Activated B cell treated with CpG ODN at 0.5 μM for 24 hours (primary cell): Measurements from ENCODE around the gene THSD7A. TPM values are rescaled to one million over a fixed set of nuclear protein-coding genes. Genes with fewer than 3 reads are reported as not detected.

Source experiments
- ATAC-seq: fragments of 200-7000 bp; cut with Tn5 transposase; one replicate; pipeline ENCODE4 v1.10.0; 2021; ENCODE audit warnings: low read depth, mild to moderate bottlenecking, moderate library complexity
- CTCF ChIA-PET: fragments of 350-600 bp; sonication (Branson Sonifier 250); formaldehyde crosslinking; loops from one replicate; lab custom pipeline; 2021; ENCODE audit warnings: antibody characterized with exemption; lab: Charles Lee
- POLR2A ChIA-PET: fragments of 350-600 bp; sonication (Branson Sonifier 250); formaldehyde crosslinking; loops from one replicate; lab custom pipeline; 2021; ENCODE audit warnings: antibody characterized with exemption; lab: Charles Lee
- DNase-seq: peaks from one replicate; pipeline ENCODE4 v3.0.0; 2022
- H3K27ac Mint-ChIP-seq: one replicate; pipeline ENCODE4 v1.8.0; 2020; ENCODE audit warnings: mixed read lengths
- H3K27me3 Mint-ChIP-seq: one replicate; pipeline ENCODE4 v1.8.0; 2021; ENCODE audit warnings: mixed read lengths
- H3K36me3 Mint-ChIP-seq: one replicate; pipeline ENCODE4 v1.8.0; 2021; ENCODE audit warnings: low read depth, mixed read lengths
- H3K4me1 Mint-ChIP-seq: one replicate; pipeline ENCODE4 v1.8.0; 2021; ENCODE audit warnings: mixed read lengths
- H3K4me3 Mint-ChIP-seq: one replicate; pipeline ENCODE4 v1.8.0; 2020; ENCODE audit warnings: mild to moderate bottlenecking, mixed read lengths
- H3K9me3 Mint-ChIP-seq: one replicate; pipeline ENCODE4 v1.8.0; 2020; ENCODE audit warnings: mixed read lengths
- CTCF ChIP-seq: fragments of 200-600 bp; IDR thresholded peaks from one replicate; pipeline ENCODE4 v1.8.0; 2022; ENCODE audit warnings: antibody characterized with exemption, mild to moderate bottlenecking
- intact Hi-C: fragments of 100-400 bp; cut with micrococcal nuclease; formaldehyde crosslinking; loops from one replicate; pipeline ENCODE4 v1.15.1; 2024
- total RNA-seq: library from RNA; stranded (reverse); gene quantifications from 2 replicates; pipeline ENCODE4 v1.2.3, GENCODE V29; 2022

The THSD7A gene
- total RNA-seq, 1 donor from 2014 or later: not detected

- Mint-ChIP-seq H3K4me1 (no peaks in the 10 kb centered on the region), H3K4me3 (no peak overlapping the region), H3K27ac (no peak overlapping the region), H3K27me3 (no peaks in the 10 kb centered on the region), H3K9me3 (no peaks in the 10 kb centered on the region), H3K36me3 (no peaks in the 10 kb centered on the region)
- ChIA-PET CTCF (no interaction called here), POLR2A (no interaction called here)
- intact Hi-C loops: no loop called here
- DNase-seq (no peak), ATAC-seq (no peak)
- TF ChIP-seq CTCF: no peak
Measured at GRCh38 chr7:11605749-11606148, 226.2 kb downstream of the THSD7A start.

GRCh38 chr7:11604505-11604904 lies 227.5 kb downstream of the THSD7A start:
- H3K27ac Mint-ChIP-seq: no peak overlapping the region
- no peak for TF ChIP-seq CTCF
- H3K27me3 Mint-ChIP-seq: no peaks in the 10 kb centered on the region
- H3K4me1 Mint-ChIP-seq: no peaks in the 10 kb centered on the region
- no peaks in the 10 kb centered on the region for H3K36me3 Mint-ChIP-seq
- POLR2A ChIA-PET: no interaction called here
- ATAC-seq (no peak), DNase-seq (no peak)
- intact Hi-C loops: no loop called here
- no peaks in the 10 kb centered on the region for H3K9me3 Mint-ChIP-seq
- no peak overlapping the region for H3K4me3 Mint-ChIP-seq
- CTCF ChIA-PET: no interaction called here

- no peak for ATAC-seq
- ChIA-PET POLR2A (no interaction called here), CTCF (no interaction called here)
- no peak for TF ChIP-seq CTCF
- H3K36me3 Mint-ChIP-seq: no peaks in the 10 kb centered on the region
- intact Hi-C loops: no loop called here
- H3K27me3 Mint-ChIP-seq: no peaks in the 10 kb centered on the region
- H3K4me1 Mint-ChIP-seq: no peaks in the 10 kb centered on the region
- no peaks in the 10 kb centered on the region for H3K9me3 Mint-ChIP-seq
- H3K4me3 Mint-ChIP-seq: no peak overlapping the region
- no peak overlapping the region for H3K27ac Mint-ChIP-seq
- no peak for DNase-seq
Measured at GRCh38 chr7:11601761-11602160, 230.2 kb downstream of the THSD7A start.

GRCh38 chr7:11593322-11593721 lies 238.7 kb downstream of the THSD7A start:
- H3K4me1 Mint-ChIP-seq: no peaks in the 10 kb centered on the region
- ATAC-seq (no peak), DNase-seq (no peak)
- no peaks in the 10 kb centered on the region for H3K9me3 Mint-ChIP-seq
- H3K27me3 Mint-ChIP-seq: no peaks in the 10 kb centered on the region
- intact Hi-C loops: no loop called here
- H3K4me3 Mint-ChIP-seq: no peak overlapping the region
- no peak for TF ChIP-seq CTCF
- ChIA-PET POLR2A (no interaction called here), CTCF (no interaction called here)
- no peak overlapping the region for H3K27ac Mint-ChIP-seq
- no peaks in the 10 kb centered on the region for H3K36me3 Mint-ChIP-seq

- ATAC-seq: no peak
- intact Hi-C loops: no loop called here
- CTCF ChIA-PET: no interaction called here
Measured at GRCh38 chr7:11592699-11593098, 239.3 kb downstream of the THSD7A start.

More at GRCh38 chr7:11592699-11593098, 239.3 kb downstream of the THSD7A start:
- H3K27me3 Mint-ChIP-seq: no peaks in the 10 kb centered on the region
- H3K36me3 Mint-ChIP-seq: no peaks in the 10 kb centered on the region
- no peak for DNase-seq
- POLR2A ChIA-PET: no interaction called here
- no peak overlapping the region for H3K27ac Mint-ChIP-seq
- no peak for TF ChIP-seq CTCF
- no peak overlapping the region for H3K4me3 Mint-ChIP-seq
- H3K9me3 Mint-ChIP-seq: no peaks in the 10 kb centered on the region
- H3K4me1 Mint-ChIP-seq: no peaks in the 10 kb centered on the region
